DND-41 (cell line): ENCODE measurements around the gene TAGLN3.

Source experiments
- ATAC-seq: fragments of 200-7000 bp; cut with Tn5 transposase; 3 replicates; pipeline ENCODE4 v1.9.1; 2021; ENCODE audit warnings: low read depth; ENCODE audit not compliant: insufficient read depth
- DNase-seq: peaks from one replicate; pipeline ENCODE4 v3.0.0-alpha.2; 2020
- H2AFZ ChIP-seq: 2 replicates; pipeline ENCODE4 v1.6.0; 2012; ENCODE audit warnings: low read depth, low read length
- H3K27ac ChIP-seq: 2 replicates; pipeline ENCODE4 v1.5.1; 2012; ENCODE audit warnings: low read length, inconsistent platforms
- H3K27me3 ChIP-seq: fragments of 200-600 bp; sonication (generic); 2 replicates; pipeline ENCODE4 v1.6.0; 2012; ENCODE audit warnings: low read length, mild to moderate bottlenecking, inconsistent platforms; ENCODE audit not compliant: insufficient read depth, poor library complexity
- H3K36me3 ChIP-seq: 2 replicates; pipeline ENCODE4 v1.5.1; 2012; ENCODE audit warnings: low read length, inconsistent platforms; ENCODE audit not compliant: insufficient read depth
- H3K4me1 ChIP-seq: 2 replicates; pipeline ENCODE4 v1.5.1; 2012; ENCODE audit warnings: mild to moderate bottlenecking, low read length; ENCODE audit not compliant: insufficient read depth
- H3K4me2 ChIP-seq: 2 replicates; pipeline ENCODE4 v1.6.0; 2012; ENCODE audit warnings: mild to moderate bottlenecking, moderate library complexity, low read length, inconsistent platforms; ENCODE audit not compliant: insufficient read depth
- H3K4me3 ChIP-seq, 2 experiments: fragments of 200-600 bp in 1 of 2; shearing (Covaris generic) in 1 of 2; 2 replicates each; pipeline ENCODE4 v1.5.1; 2012 to 2016; ENCODE audit warnings: inconsistent platforms in 2 of 2, low read length in 2 of 2, mild to moderate bottlenecking in 2 of 2, low read depth in 1 of 2, moderate library complexity in 1 of 2
- H3K79me2 ChIP-seq: 2 replicates; pipeline ENCODE4 v1.6.0; 2012; ENCODE audit warnings: low read length, inconsistent platforms; ENCODE audit not compliant: insufficient read depth
- H3K9ac ChIP-seq: 2 replicates; pipeline ENCODE4 v1.6.0; 2012; ENCODE audit warnings: low read depth, mild to moderate bottlenecking, inconsistent platforms, low read length, moderate library complexity
- H3K9me3 ChIP-seq: 2 replicates; pipeline ENCODE4 v1.5.1; 2012; ENCODE audit warnings: low read length, moderate library complexity, mild to moderate bottlenecking, inconsistent platforms; ENCODE audit not compliant: insufficient read depth, severe bottlenecking
- H4K20me1 ChIP-seq: 2 replicates; pipeline ENCODE4 v1.6.0; 2012; ENCODE audit warnings: low read length; ENCODE audit not compliant: insufficient read depth
- CTCF ChIP-seq: IDR thresholded peaks from 2 replicates; pipeline ENCODE4 v1.5.1; 2012; ENCODE audit warnings: borderline replicate concordance, low read length, moderate library complexity, mild to moderate bottlenecking; ENCODE audit not compliant: poor library complexity, severe bottlenecking; ENCODE audit errors: extremely low read depth
- EZH2 ChIP-seq: IDR thresholded peaks from 3 replicates; pipeline ENCODE4 v1.6.1; 2012; ENCODE audit warnings: borderline replicate concordance, low read depth, mild to moderate bottlenecking, moderate library complexity, low read length, inconsistent platforms; ENCODE audit not compliant: severe bottlenecking

Gene TAGLN3

GRCh38 chr3:111961461-111962164, 37.1 kb upstream of the TAGLN3 start:
- H3K9ac ChIP-seq, result no peak overlapping the region
- no peaks in the 10 kb centered on the region for H3K27me3 ChIP-seq
- TF ChIP-seq CTCF, result no peak
- no peak overlapping the region for H3K27ac ChIP-seq
- DNase-seq, result no peak
- no peaks in the 10 kb centered on the region for H3K9me3 ChIP-seq
- no peak overlapping the region for H2AFZ ChIP-seq
- no peak overlapping the region for H3K4me2 ChIP-seq
- no peak for ATAC-seq
- no peaks in the 10 kb centered on the region for H4K20me1 ChIP-seq
- no peak overlapping the region for H3K4me3 ChIP-seq
- no peaks in the 10 kb centered on the region for H3K79me2 ChIP-seq
- no peaks in the 10 kb centered on the region for H3K36me3 ChIP-seq
- no peaks in the 10 kb centered on the region for H3K4me1 ChIP-seq

- no peaks in the 10 kb centered on the region for H3K9me3 ChIP-seq
- H4K20me1 ChIP-seq, result no peaks in the 10 kb centered on the region
- H3K4me3 ChIP-seq, result no peak overlapping the region
- H3K4me2 ChIP-seq, result no peak overlapping the region
- no peaks in the 10 kb centered on the region for H3K27me3 ChIP-seq
- H3K9ac ChIP-seq, result no peak overlapping the region
- H3K27ac ChIP-seq, result no peak overlapping the region
- no peaks in the 10 kb centered on the region for H3K36me3 ChIP-seq
- DNase-seq (no peak), ATAC-seq (no peak)
- peaks cover 6% of the 10 kb centered on the region; the same call in 1 of the 2 replicates for H3K4me1 ChIP-seq
- no peak for TF ChIP-seq CTCF
- H2AFZ ChIP-seq, result no peak overlapping the region
- H3K79me2 ChIP-seq, result no peaks in the 10 kb centered on the region
Measured at GRCh38 chr3:111963424-111963823, 35.3 kb upstream of the TAGLN3 start.

GRCh38 chr3:111965484-111965883, 33.2 kb upstream of the TAGLN3 start:
- Histone ChIP-seq H3K9ac (no peak overlapping the region), H4K20me1 (no peaks in the 10 kb centered on the region), H3K79me2 (no peaks in the 10 kb centered on the region), H3K27me3 (no peaks in the 10 kb centered on the region), H3K9me3 (no peaks in the 10 kb centered on the region), H3K4me2 (no peak overlapping the region), H3K4me1 (peaks cover 6% of the 10 kb centered on the region; the same call in 1 of the 2 replicates), H2AFZ (no peak overlapping the region), H3K36me3 (no peaks in the 10 kb centered on the region), H3K27ac (no peak overlapping the region), H3K4me3 (no peak overlapping the region)
- DNase-seq (no peak), ATAC-seq (no peak)
- TF ChIP-seq EZH2 (no peak), CTCF (no peak)
